HT-29 (cell line): ENCODE data around the gene MYO7B. TPM values are rescaled to one million over a fixed set of nuclear protein-coding genes. Genes with fewer than 3 reads are reported as not detected.
A peak's percentile ranks its signal among the peaks of the same experiment; 100 is the strongest.

Experiments used
- DNase-seq: peaks from one replicate; pipeline ENCODE4 v3.0.0-alpha.2; 2015; ENCODE audit warnings: low spot score
- total RNA-seq: library from RNA; depleted of rRNA; stranded (reverse); fragments of >200 nt; shearing (Covaris generic); gene quantifications from 2 replicates; pipeline ENCODE4 v1.2.3, GENCODE V29; 2014; rRNA removed

Gene MYO7B
- total RNA-seq, 1 experiment from 2014 or later: 5.4 TPM

DNA sequence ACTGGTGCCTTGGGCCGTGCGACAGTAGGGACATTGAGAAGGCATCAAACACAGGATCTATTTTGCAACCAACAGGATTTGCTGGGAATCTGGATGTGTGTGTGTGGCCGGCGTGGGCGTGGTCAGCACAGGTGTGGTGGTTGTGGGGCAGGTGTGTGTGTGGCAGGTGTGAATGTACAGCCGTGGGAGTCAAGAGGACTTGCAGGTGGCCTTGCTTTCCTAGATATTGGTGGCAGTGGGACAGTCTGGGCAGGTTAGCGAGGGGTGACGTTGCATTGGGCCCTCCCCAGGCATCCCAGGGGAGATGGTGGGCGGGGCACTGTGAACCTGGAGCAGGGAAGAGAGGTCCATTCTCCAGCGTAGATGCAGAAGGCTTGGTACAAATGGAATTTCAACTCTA lies 143.0 kb downstream of the MYO7B start:
- no peak for DNase-seq

- no peak for DNase-seq
These were observed 143.5 kb downstream of the MYO7B start for GRCh38 chr2:127678991-127679390.

- DNase-seq: no peak
These were observed 144.3 kb downstream of the MYO7B start for GRCh38 chr2:127679680-127680361.

DNA sequence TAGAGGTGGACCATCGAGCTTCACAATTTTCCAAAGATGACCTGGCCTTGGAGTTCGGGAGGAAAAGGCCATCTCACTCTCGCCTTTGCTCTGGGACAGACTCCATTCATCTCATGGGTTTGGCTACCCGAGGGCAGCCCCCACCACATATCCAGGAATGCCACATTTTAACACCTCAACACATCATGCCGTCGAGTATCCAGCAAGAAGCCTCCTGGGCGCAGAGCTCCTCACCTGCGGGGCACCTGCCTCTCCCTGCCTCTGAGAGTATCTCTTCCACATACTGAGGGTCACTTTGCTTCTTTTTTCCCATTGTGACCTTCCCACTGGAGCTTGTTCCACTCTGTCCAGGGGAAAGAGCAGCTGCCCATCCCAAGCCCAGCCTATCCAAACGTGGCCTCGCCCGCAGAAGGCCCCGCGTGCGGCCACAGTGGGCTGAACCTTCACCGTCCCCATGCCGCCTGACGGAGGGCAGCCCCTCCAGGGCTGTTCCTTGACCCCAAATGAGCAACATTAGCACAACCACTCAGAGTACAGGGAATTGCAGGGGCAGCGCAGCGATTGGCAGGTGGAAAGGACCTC lies 145.3 kb downstream of the MYO7B start:
- DNase-seq: no peak

- DNase-seq: peak; percentile 12
These were observed 145.9 kb downstream of the MYO7B start for GRCh38 chr2:127681288-127681804.

GRCh38 chr2:127681976-127682857 lies 146.7 kb downstream of the MYO7B start:
- DNase-seq: no peak

DNA sequence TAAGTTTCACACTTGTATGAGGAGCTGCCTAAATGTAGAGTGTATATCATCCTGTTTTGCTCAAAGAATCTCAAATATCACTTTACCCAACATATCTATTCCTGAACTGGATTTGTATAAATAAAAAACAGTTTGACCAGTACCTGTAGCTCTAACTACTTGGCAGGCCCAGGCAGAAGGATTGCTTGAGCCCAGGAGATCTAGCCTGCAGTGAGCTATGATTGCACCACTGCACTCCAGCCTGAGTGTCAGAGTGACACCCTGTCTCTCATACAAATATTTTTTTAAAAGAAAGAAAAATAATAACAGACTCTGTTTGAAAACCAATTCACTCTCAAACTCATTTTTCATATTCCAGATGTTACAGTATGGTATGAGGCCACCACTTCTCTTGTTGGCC lies 147.6 kb downstream of the MYO7B start:
- DNase-seq: no peak

DNA sequence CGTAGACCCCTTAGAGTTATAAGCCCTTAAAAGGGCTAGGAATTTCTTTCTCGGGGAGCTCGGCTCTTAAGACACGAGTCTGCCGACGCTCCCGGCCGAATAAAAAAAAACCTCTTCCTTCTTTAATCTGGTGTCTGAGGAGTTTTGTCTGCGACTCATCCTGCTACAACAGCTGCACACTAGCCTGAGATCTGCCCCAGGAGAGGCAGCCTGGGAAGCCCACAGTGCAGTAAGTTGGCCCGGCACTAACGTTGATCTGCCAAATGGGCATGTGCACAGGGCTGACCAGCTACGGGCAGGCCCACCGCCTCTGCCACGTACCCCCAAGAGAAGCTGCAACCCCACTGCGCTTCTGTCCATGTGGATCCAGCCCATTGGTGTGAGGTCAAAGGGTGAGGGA lies 148.3 kb downstream of the MYO7B start:
- no peak for DNase-seq

DNA sequence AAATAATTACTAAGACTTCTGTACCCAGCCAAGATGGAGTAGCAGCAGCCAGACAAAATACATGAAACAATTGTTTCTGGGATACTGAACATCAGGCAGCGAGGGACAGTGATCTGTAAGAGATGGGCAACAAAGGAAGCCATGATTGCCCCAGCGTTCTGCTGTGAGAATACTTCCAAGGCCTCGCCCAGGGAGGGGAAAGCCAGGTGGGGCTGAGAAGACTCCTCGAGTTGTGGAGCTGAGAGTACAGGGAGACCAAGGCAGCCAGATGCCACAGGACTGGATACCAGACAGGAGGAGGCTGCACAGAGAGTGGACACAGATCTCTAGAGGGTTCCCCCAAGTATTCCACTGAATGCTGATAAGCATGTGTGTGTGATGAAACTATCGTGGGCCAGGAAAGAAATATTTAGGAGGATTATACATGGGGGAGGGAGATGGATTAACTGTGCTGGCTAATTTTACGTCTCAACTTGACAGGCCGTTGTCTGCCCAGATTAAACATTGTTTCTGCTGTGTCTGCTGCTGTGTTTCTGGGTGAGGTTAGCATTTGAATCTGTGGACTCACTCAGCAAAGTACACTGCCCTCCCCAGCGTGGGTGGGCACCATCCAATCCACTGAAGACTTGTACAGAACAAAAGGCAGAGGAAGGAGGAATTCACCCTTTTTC lies 150.1 kb downstream of the MYO7B start:
- no peak for DNase-seq

Other genes starting within 250 kb of the MYO7B start
- 28.7 and 28.8 TPM in 2 replicates for gene ERCC3, start 241.5 kb upstream of the MYO7B start, total RNA-seq
- gene MAP3K2, start 147.7 kb upstream of the MYO7B start, total RNA-seq: 52.8 and 69.4 TPM in 2 replicates
- gene PROC, start 117.3 kb upstream of the MYO7B start, total RNA-seq: 0.74 and 1.3 TPM in 2 replicates
- gene IWS1, start 9.2 kb upstream of the MYO7B start, total RNA-seq: 34.8 and 43.1 TPM in 2 replicates
- 0.21 and 0.64 TPM in 2 replicates for gene GPR17, start 110.5 kb downstream of the MYO7B start, total RNA-seq
- 30.6 and 32.0 TPM in 2 replicates for gene LIMS2, start 139.8 kb downstream of the MYO7B start, total RNA-seq
- 11.1 and 13.3 TPM in 2 replicates for gene SFT2D3, start 165.8 kb downstream of the MYO7B start, total RNA-seq